ENCODE measurements around the gene CAMTA1. TPM values are rescaled to one million over a fixed set of nuclear protein-coding genes. Genes with fewer than 3 reads are reported as not detected.

Gene CAMTA1
- polyA plus RNA-seq, 1 of the 3 experiments (the other 2 are of a cell fraction) = 63.1 TPM

DNA sequence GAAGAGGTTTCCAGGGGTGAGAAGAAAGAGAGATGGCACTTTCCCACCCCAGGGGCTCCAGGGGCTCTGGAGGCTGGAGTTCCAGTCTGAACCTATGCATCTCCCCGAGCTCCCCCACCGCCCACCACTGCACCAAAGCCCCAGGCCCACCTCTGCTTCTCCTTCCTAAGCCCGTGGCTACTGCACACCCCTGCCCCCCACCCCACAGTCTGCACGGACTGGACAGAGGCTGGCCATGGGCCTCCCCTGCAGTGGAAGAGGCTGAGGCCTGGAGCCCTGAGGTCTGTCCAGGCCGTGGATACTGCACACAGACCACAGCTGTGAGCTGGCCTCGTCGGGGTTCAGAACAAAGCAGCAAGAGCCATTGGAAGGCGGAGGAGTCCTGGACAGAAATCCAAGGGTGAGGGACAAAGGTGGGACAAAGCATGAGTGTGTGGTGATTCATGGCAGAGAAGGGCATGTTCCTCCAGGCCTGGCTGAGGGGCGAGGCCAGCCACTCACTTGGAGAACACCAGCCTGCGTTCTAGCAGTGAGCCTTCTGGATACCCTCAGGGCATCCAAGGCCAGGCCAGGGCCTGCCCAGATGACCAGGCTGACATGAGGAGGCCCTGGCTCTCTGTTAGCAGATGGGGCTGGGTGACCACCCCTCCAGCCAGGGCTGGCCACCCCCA, 741.1 kb downstream of the CAMTA1 start:
- H3K27me3 ChIP-seq (ENCODE audit: insufficient read depth) = no peaks in the 10 kb centered on the region
- POLR2A ChIA-PET = interaction anchor here (0.7 kb wide), 1 partner anchor 48 kb away, joined by 3 read pairs; no protein-coding TSS in a partner anchor
- peak; percentile 71 for DNase-seq

DNA sequence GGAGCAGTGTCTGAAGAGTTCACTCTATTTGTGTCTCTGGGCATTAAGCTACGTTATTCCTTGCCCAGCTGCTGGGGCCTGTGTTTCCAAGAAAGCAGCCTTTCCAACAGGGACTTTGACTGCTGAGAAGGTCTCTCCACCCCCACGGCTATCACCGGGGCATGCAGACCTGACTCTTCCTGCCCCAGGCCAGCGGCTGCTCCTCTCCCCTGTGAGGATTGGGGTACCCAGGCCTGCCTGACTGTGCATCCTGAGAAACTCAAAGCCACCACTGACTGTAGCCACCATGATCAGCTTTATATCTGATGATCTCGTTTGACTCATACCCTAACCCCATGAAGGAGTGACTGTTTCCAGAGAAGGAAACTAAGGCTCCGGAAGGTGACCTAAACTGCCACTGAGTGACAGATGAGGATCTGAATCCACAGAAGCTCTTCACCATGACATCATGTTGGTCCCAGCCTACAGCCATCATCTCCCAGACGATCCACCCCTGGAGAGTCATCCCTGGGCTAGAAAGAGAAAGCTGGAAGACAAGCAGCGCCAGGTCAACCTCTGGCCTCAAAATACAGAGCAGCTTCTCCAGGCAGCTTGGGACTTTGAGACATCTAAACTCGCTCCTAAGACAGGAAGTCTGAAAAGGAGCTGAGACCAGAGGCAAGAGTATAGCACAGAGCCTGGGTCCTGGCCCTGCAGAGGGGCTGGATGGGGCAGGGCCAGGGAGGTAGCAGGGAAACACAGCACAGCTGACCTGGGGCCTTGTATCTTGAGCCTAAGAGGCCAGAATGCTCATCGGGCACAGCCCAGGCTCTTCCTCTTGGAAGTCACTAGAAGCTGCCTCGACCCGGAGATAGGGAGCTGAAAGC, 741.8 kb downstream of the CAMTA1 start:
- WGBS (ENCODE audit: low lambda C conversion rate) = 59% methylated on average over 5 of the region's 12 CpGs
- POLR2A ChIA-PET = interaction anchor here (0.7 kb wide), 1 partner anchor 49 kb away, joined by 3 read pairs; no protein-coding TSS in a partner anchor
- H3K4me2 ChIP-seq = no peak overlapping the region
- no peaks in the 10 kb centered on the region for H3K9me3 ChIP-seq
- no peak for DNase-seq
- no peak overlapping the region for H3K9ac ChIP-seq
- no peaks in the 10 kb centered on the region for H3K9me2 ChIP-seq
- no peaks in the 10 kb centered on the region for H3K36me3 ChIP-seq (replicated peaks in 1 of 2; ENCODE audit: control insufficient read depth in 1 of 2, insufficient read depth in 2 of 2, low read length in 1 of 2)
- no peaks in the 10 kb centered on the region for H3K27me3 ChIP-seq (ENCODE audit: insufficient read depth)
- H3K79me2 ChIP-seq (ENCODE audit: insufficient read depth) = no peaks in the 10 kb centered on the region
- H2AFZ ChIP-seq (ENCODE audit: low read depth) = peak overlapping the region; percentile 39; the same call in 1 of the 2 replicates
- peaks cover 10 to 44% of the 10 kb centered on the region in 2 experiments; a peak in 3 of 4 replicates for H3K4me1 ChIP-seq (ENCODE audit: control insufficient read depth in 1 of 2, insufficient read depth in 2 of 2, low read depth in 1 of 2, low read length in 1 of 2)
- H3K27ac ChIP-seq (ENCODE audit: low read depth in 2 of 2, low read length in 1 of 2) = peak overlapping the region; percentile 48 to 56; a peak in 3 of 4 replicates
- no peak overlapping the region for H3K4me3 ChIP-seq (ENCODE audit: low read depth in 2 of 2, low read length in 1 of 2)
- TF ChIP-seq GATA2 (CRISPR knock-in tag; IDR thresholded peaks at IDR 0.05) = no peak
- TF ChIP-seq, protein P1, sequence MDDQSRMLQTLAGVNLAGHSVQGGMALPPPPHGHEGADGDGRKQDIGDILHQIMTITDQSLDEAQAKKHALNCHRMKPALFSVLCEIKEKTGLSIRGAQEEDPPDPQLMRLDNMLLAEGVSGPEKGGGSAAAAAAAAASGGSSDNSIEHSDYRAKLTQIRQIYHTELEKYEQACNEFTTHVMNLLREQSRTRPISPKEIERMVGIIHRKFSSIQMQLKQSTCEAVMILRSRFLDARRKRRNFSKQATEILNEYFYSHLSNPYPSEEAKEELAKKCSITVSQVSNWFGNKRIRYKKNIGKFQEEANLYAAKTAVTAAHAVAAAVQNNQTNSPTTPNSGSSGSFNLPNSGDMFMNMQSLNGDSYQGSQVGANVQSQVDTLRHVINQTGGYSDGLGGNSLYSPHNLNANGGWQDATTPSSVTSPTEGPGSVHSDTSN (IDR thresholded peaks at IDR 0.05) = peak; percentile 54; the same call in 1 of the 2 replicates
- TF ChIP-seq, protein P2, sequence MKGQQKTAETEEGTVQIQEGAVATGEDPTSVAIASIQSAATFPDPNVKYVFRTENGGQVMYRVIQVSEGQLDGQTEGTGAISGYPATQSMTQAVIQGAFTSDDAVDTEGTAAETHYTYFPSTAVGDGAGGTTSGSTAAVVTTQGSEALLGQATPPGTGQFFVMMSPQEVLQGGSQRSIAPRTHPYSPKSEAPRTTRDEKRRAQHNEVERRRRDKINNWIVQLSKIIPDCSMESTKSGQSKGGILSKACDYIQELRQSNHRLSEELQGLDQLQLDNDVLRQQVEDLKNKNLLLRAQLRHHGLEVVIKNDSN (IDR thresholded peaks at IDR 0.05; ENCODE audit: borderline replicate concordance, low read depth) = no peak
- CTCF ChIA-PET = interaction anchor here (1.0 to 3.4 kb wide), 8 partner anchors 11 to 121 kb away, joined by 3 to 16 read pairs (median 4); no protein-coding TSS in a partner anchor
- H3F3A ChIP-seq (replicated peaks; ENCODE audit: insufficient read depth) = no peaks in the 10 kb centered on the region
- H4K20me1 ChIP-seq (ENCODE audit: insufficient read depth) = no peaks in the 10 kb centered on the region

More for the DNA sequence above, 741.1 kb downstream of the CAMTA1 start:
- no peaks in the 10 kb centered on the region for H3K79me2 ChIP-seq (ENCODE audit: insufficient read depth)
- H3K4me3 ChIP-seq (ENCODE audit: low read depth in 2 of 2, low read length in 1 of 2) = no peak overlapping the region
- H3K9me3 ChIP-seq = no peaks in the 10 kb centered on the region
- H3K9me2 ChIP-seq = no peaks in the 10 kb centered on the region
- H3K9ac ChIP-seq = no peak overlapping the region
- WGBS (ENCODE audit: low lambda C conversion rate) = 77% methylated on average over 9 of the region's 10 CpGs
- peak overlapping the region; percentile 48 to 56; a peak in 2 of 4 replicates for H3K27ac ChIP-seq (ENCODE audit: low read depth in 2 of 2, low read length in 1 of 2)
- H4K20me1 ChIP-seq (ENCODE audit: insufficient read depth) = no peaks in the 10 kb centered on the region
- CTCF ChIA-PET = interaction anchor here (1.1 to 3.4 kb wide), 5 partner anchors 10 to 121 kb away, joined by 3 to 16 read pairs (median 4); no protein-coding TSS in a partner anchor
- no peak overlapping the region for H2AFZ ChIP-seq (ENCODE audit: low read depth)
- TF ChIP-seq, protein P3, sequence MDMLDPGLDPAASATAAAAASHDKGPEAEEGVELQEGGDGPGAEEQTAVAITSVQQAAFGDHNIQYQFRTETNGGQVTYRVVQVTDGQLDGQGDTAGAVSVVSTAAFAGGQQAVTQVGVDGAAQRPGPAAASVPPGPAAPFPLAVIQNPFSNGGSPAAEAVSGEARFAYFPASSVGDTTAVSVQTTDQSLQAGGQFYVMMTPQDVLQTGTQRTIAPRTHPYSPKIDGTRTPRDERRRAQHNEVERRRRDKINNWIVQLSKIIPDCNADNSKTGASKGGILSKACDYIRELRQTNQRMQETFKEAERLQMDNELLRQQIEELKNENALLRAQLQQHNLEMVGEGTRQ (IDR thresholded peaks at IDR 0.05; ENCODE audit: borderline replicate concordance, low read depth, low read length) = no peak
- no peak; a peak in 1 of 4 replicates for TF ChIP-seq EP300 (IDR thresholded peaks at IDR 0.05; ENCODE audit: borderline replicate concordance in 1 of 2, low read depth in 1 of 2, low read length in 1 of 2)
- TF ChIP-seq JUND (IDR thresholded peaks at IDR 0.05) = no peak
- TF ChIP-seq FOXJ3 (CRISPR knock-in tag; IDR thresholded peaks at IDR 0.05) = 0 out of 2 replicates have a peak, but pooled peaks have one; percentile 29
- TF ChIP-seq RCOR1 (IDR thresholded peaks at IDR 0.05; ENCODE audit: low read length) = no peak
- TF ChIP-seq YY1 (IDR thresholded peaks at IDR 0.05; ENCODE audit: low read depth) = no peak
- TF ChIP-seq NFIC (IDR thresholded peaks at IDR 0.05; ENCODE audit: borderline replicate concordance) = no peak
- no peak for TF ChIP-seq EZH2phosphoT487 (IDR thresholded peaks at IDR 0.05; ENCODE audit: borderline replicate concordance, low read depth)
- H3K36me3 ChIP-seq (replicated peaks in 1 of 2; ENCODE audit: control insufficient read depth in 1 of 2, insufficient read depth in 2 of 2, low read length in 1 of 2) = no peaks in the 10 kb centered on the region
- no peak overlapping the region for H3K4me2 ChIP-seq
- peaks cover 10 to 44% of the 10 kb centered on the region in 2 experiments; a peak in 3 of 4 replicates for H3K4me1 ChIP-seq (ENCODE audit: control insufficient read depth in 1 of 2, insufficient read depth in 2 of 2, low read depth in 1 of 2, low read length in 1 of 2)
- H3F3A ChIP-seq (replicated peaks; ENCODE audit: insufficient read depth) = no peaks in the 10 kb centered on the region
